Kidney capillary endothelial cell (primary cell): ENCODE data around the gene DPRX.

ENCODE experiments used
- DNase-seq: peaks from one replicate; pipeline ENCODE4 v3.0.0-alpha.2; 2018; ENCODE audit warnings: low spot score

The DPRX gene, protein sequence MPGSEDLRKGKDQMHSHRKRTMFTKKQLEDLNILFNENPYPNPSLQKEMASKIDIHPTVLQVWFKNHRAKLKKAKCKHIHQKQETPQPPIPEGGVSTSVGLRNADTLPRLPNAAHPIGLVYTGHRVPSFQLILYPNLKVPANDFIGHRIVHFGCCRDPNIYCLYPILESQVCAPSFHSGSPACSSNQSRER

GRCh38 chr19:53631949-53632407 lies at the start of gene DPRX:
Gene DPRX, plus strand, starts transcription at chr19:53631999. Its CDS starts 108 bp downstream, at chr19:53632107.
- DNase-seq: no peak

DNA sequence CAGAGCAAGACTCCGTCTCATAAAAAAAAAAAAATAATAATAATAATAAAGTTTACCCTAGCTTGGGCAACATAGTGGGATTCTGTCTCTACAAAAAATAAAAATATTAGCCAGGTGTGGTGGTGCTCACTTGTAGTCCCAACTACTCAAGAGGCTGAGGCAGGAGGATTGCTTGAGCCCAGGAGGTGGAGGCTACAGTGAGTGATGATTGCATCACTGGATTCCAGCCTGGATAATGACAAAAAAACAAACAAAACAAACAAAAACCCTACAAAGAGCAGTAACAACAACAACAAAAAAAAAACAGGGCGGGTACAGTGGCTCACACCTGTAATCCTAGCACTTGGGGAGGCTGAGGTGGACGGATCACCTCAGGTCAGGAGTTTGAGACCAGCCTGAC lies 48.6 kb upstream of the DPRX start:
- DNase-seq: no peak

DNA sequence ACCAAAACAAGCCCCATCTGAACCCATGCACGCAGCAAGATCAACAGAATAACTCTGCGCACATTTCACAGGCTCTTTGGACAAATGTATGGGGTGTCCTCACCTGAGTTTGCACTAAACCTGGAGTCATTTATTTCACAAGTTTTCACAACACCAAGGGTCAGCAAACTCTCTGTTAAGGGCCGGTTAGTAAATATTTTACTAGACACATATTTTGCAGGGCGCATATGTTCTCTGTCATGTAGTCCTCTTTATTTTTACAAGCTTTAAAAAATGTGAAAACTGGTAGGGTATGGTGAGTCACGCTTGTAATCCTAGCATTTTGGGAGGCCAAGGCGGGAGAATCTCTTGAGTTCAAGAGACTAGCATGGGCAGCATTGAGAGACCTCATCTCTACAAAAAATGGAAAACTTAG lies 45.5 kb upstream of the DPRX start:
- no peak for DNase-seq

DNA sequence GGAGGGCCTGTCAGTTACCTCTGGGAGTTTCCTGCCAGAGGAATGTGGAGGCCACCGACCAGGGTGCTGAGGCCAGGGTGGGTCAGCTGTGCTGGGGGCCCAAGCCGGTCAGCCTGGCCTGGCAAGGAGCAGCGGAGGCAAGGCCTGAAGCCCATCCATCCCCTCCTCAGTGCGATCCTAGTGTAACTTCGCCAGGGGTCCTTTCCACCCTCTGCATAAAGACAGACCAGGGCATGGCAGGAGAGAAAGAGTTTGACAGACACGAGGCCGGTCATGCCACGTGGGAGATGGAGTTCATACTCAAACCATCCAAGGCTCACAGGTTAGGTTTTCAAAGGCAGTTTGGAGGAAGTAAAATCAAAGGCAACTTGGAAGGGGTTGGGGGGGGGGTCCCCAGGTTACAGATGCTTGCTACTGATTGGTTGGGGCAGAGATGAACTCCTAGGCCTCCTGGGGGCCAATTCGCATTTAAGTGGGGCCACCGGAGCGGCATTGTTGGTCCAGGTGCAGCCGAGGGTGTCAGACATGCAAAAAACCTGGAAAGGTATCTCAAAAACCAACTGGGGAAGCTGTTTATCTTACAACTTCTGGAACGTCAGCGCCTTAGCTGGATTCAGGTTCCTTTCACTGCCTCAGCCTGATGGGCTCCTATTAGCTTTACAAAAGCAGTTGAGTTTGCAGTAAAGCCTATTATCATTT lies 36.8 kb upstream of the DPRX start:
- DNase-seq: no peak

- DNase-seq: no peak
Measured at GRCh38 chr19:53595510-53595867, 36.3 kb upstream of the DPRX start.

DNA sequence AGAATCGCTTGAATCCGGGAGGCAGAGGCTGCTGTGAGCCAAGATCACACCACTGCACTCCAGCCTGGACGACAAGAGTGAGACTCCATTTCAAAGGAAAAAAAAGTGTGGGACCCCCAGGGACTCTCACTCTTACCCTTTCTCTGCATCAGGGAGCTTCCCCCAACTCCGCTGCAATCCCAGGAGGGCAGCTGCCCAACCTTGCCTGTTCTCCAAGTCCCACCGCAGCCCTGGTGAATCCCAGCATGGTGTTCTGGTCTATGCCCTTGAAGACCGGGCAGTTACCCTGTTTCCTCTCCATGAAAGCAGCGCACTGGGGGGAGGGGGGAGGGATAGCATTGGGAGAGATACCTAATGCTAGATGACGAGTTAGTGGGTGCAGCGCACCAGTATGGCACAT lies 35.7 kb upstream of the DPRX start:
- DNase-seq: no peak

DNA sequence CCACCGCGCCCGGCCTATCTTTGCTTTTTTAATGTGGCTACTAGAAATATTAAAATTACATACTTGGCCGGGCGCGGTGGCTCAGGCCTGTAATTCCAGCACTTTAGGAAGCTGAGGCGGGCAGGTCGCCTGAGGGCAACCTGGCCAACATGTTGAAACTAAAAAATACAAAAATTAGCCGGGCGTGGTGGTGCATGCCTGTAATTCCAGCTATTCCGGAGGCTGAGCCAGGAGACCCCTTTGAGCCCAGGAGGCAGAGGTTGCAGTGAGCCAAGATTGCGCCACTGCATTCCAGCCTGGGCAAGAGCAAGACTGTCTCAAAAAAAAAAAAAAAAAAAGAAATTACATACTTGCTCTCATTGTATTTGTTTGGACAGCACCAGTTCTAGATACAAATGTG lies 34.8 kb upstream of the DPRX start:
- no peak for DNase-seq

GRCh38 chr19:53598361-53598760 lies 33.4 kb upstream of the DPRX start:
- no peak for DNase-seq

- peak; percentile 75 for DNase-seq
Measured at GRCh38 chr19:53600217-53600616, 31.6 kb upstream of the DPRX start.

- DNase-seq: no peak
Measured at GRCh38 chr19:53606031-53606430, 25.8 kb upstream of the DPRX start.

DNA sequence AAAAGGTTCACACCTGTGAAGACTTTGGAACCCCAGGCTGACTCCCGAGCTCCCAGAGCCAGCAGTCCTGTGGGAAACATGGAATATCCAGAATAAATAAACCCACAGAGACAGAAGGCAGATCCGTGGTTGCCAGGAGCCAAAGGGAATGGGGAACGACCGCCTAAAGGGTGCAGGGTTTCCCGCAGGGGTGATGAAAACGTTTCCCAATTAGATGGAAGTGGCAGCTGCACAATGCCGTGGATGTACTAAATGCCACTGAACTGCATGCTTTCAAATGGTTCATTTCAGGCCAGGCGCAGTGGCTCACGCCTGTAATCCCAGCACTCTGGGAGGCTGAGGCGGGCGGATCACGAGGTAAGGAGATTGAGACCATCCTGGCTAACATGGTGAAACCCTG lies 23.4 kb upstream of the DPRX start:
- no peak for DNase-seq

DNA sequence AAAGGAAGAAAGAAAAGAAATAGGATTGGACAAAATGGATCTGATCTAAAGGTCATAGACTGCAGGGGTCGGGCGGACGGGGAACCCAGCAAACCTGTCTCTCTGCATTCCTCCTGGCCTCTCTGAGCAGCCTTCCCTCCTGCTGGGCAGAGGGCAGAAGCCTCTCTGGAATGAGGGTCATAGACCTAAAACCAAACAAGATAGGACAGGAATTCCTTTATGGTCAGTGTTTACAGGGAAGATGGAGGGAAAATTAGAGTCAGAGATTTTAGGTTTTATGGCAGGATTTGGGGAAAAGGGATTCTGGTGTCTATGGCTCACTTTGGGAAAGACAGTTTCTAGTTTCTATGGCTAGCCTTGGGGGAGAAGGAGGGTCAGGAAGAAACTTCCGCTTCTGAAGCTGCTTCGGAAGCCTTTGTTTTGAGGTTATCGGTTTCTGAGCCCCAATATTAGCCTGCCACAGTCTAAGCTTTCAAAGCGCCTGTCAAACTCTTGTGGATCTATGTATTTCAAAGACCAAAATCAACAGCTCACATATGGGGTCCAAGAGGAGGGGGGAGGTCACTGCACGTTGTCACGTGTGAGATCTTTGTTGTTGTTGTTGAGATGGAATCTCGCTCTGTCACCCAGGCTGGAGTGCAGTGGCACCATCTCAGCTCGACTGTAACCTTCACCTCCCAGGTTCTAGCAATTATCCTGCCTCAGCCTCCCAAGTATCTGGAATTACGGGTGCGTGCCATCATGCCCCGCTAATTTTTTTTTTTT lies 18.9 kb upstream of the DPRX start:
- no peak for DNase-seq

- DNase-seq: peak; percentile 35
Measured at GRCh38 chr19:53621885-53622740, 9.7 kb upstream of the DPRX start.

DNA sequence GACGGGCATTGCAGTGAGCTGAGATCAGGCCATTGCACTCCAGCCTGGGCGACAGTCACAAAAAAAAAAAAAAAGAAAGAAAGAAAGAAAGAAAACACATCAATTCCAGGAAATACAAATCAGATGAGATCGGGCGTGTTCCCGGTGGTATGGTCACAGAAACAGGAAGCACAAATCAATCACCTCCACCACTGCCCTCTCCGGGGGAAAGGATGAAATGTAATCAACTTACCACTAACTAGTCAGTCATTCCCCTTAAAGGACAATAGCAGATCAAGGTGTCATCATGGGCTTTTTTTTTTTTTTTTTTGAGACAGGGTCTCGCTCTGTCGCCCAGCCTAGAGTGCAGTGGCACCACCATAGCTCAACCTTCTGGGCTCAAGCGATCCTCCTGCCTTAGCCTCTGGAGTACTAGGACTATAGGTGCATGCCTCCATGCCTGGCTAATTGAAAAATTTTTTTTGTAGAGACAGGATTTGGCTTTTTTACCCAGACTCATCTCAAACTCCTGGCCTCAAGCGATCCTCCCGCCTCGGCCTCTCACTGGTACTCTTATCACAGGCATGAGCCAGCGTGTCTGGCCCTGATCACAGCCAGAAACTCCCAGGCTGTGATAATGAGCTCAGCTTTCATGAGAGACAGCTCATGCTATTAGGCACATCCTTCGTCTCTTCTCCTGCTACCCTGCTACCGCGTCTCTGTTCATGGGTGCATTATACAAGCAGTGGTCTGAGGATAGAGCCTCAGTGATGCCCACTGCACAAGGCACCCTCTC lies 6.8 kb upstream of the DPRX start:
- DNase-seq: peak; percentile 6

DNA sequence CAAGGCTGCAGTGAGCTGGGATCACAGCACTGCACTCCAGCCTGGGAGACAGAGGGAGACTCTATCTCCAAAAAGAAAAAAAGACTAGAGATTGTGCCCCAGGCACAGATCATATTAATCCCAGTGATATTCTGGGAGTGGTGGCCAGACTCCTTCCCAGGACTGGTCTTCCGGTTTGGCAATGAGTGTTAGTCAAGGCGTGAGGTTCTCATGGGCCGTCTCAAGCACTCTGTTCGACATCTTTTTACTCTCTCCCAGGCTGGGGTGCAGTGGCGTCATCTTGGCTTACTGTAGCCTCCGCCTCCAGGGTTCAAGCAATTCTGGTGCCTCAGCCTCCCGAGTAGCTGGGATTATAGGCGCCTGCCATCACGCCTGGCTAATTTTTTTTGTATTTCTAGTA lies 5.3 kb upstream of the DPRX start:
- no peak for DNase-seq

DNA sequence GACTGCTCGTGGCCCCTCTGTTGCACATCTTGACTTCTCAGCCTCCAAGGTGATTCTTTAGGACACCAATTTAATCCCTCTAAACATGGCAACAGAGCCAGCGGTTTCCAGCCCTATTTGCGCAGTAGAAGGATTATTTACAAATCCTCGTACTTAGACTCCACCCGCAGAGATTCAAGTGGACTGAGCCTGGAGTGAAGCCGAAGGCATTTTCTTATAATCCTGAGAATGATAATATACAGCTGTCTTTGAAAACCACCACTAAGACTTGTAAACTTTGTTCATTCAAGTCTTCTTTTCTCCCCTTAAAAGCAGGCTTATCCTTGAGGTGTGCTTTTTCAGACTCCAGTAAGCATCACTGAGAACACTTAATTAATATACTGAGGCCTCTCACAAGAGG lies 4.8 kb upstream of the DPRX start:
- no peak for DNase-seq

DNA sequence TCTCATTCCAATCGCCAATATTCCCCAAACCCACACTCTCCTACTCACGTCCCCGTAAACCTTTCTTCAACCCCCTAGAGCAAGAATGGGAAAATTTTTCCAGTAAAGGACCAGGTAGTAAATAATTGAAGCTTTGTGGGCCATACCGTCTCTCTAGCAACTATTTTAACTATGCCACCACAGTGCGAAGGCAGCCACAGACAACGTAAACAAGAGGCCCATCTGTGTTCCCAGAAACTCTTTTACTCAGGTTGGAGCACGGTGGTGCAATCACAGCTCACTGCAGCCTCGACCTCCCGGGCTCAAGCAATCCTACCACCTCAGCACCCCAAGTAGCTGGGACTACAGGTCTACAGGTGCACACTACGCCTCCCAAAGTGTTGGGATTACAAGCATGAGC lies 3.0 kb downstream of the DPRX start:
- DNase-seq: no peak

DNA sequence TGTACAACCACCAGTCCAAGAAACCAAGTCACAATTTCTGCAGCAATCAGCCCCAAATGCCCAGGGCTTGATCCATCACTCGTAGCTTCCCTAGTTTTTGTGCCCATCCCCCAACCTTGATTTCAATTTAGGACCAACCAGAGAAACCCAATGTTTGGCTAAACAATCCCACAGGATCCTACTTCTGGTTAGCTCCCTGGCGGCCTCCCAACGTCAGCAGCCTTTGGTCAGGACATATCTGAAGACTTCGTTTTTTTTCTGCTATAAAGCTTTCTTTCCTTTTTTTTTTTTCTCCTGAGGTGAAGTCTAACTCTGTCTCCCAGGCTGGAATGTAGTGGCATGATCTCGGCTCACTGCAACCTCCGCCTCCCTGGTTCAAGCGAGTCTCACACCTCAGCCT lies 7.7 kb downstream of the DPRX start:
- no peak for DNase-seq

DNA sequence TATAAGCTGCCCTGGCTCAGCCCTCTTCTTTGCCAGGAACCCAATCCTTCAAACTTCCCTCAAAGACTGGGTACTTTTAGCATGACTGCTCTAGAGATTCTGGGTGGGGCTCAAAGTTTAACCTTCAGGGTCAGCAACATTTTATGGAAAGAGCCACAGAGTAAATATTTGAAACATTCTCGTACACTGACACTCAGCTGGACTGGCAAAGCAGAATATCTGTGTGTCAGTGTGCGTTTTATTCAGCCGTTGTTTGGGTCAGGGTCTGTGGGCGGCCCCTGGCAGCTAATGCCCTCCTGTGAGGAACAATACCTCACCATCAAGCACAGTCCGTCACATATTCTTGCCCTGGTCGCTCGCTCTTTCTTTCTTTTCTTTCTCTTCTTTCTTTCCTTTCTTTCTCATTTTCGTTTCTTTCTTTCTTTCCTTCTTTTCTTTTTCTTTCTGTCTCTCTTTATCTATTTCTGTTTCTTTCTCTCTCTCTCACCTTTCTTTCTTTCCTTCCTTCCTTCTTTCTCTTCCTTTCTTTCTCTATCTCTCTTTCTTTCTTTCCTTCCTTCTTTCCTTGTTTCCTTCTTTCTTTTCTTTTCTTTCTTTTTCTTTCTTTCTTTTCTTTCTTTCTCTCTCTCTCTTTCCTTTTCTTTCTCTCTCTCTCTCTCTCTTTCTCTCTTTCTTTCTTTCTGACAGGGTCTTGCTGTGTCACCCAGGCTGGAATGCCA lies 10.7 kb downstream of the DPRX start:
- no peak for DNase-seq

GRCh38 chr19:53644061-53644816 lies 12.4 kb downstream of the DPRX start:
- DNase-seq: no peak
